Measurements from ENCODE around the gene MRPS6.

MRPS6 gene

DNA sequence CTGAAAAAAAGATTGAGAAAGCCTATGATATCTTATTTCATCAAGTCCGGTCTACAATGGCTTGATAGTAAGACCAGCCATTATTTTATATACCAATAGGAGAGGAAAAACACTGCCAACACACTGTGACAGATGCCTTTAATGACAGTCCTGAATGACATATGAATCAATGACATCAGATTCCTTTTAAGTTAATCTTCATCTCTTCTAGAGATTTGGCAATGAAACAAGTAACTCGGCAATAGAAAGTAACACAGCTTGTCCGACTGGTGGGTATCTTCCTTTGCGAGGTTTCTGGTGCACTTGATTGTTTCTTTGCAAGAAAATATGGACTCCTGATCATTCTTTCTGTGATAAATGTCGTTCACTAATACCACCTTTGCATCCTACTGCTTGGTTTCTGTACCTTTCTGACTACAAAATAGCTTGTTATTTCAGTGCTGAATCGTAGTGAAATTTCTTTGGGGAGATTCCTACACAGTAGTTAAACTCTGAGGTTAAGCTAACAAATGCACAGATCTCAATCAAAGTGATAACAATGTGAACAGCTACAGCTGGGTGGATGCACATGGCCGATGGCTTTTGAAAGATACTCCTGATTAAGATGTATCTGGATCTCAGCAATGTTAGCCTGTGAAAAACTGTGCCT, 104.7 kb downstream of the MRPS6 start:
- in situ Hi-C loops (cut with HindIII; ENCODE audit: low sequenced_read_pairs), result no loop called here

DNA sequence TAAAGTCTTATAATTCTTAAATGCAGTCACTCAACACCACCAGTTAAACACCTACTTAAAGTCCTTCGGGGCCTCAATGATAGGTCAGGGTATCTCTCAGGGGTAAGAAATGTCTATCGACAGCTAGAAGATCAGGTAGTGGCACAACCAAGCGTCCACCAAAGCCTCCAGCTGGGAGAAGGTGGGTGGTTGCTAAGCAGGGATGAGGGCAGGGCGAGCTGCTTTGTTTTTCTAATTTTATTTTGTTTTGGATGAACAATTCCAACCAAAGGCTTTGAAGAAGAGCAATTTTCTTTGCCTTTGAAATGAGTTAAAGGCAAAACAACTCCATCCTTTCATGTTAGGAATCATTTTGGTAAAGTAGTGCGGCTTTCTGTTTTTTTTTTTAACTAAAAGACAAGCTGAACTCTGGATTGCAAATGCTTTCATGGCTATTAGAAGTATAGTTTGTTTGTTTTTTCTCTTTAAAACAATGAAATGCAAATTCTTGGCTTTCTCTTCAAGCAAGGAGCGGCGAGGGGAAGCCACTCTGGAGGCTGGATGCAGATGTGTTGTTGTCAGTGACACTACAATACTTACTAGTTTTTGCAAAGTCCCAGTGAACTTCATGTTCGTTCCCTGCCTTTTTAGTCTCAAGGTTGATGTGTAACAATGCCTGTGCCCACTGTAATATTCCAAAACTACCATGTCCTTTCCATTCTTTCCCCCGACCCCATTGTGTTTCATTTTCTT, 106.0 kb downstream of the MRPS6 start:
- in situ Hi-C loops (cut with HindIII; ENCODE audit: low sequenced_read_pairs), result no loop called here

DNA sequence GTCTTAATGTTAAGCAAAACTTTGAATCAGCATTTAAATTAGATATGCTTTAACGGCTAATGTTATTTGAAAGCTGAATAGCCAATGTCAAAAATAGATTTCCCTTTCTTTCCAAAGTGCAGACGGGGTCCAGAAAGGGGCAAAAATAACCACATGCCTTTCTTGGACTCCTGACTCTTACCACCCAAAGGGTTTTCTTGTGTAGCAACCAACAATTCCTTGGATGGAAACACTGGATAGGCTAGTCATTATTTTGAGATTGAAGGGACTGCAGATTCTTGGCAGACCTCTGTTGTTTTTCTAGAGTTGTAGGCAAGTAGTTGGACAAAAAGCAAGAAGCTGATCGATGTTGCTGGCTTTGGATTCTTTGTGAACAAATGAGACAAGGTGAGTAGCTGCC, 107.0 kb downstream of the MRPS6 start:
- in situ Hi-C loops (cut with HindIII; ENCODE audit: low sequenced_read_pairs), result no loop called here

DNA sequence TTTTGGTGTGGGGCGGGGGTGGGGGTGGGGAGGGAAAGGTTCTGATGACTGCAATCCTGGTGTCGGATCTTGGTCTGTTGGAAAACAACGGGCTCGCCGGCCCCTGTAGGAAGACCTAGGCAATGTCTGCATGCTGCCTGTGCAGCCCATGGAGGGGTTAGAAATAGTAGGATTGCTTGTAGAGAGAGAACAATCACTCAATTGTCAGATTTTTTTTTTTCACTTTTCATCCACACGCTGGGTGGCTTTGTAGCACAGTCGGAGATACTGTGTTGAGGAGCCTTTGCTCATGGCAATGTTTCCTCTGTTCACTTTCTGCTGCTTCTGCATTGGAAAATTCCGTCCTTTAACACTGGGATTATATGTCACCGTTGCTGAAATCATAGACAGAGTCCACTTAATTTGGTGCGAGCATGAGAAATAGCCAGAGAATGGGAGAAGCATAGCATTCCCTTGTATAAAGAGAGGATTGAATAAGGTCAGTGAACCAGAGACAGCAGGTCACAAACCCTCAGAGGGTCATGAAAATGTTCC, 107.5 kb downstream of the MRPS6 start:
- in situ Hi-C loops (cut with HindIII; ENCODE audit: low sequenced_read_pairs), result no loop called here

DNA sequence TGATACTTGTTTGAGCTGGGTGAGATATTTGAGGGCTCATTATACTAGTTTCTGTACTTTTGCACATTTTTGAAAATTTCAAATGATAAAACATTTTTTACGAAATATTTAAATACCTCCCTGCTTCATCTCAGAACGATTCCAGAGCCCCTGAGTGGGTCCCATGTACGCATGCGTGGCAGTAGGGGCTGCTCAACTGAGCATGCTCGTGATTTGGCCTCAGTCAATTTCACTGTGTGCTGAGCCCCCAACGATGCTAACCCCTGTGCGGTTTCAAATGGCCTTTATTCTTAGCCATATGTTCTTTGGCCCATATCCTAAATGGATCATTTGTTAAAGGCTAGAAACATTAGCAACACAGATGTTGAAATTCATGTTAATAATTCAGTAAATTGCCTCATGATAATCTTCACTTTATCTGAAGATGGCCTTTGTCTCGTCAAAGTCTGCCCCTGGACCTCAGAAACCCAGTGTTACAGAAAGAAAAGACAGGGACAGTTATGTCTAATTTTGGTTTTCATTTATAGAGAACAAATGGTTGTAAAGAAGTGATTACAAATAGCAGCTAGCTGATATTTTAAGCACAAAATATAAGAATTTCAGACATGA, 108.2 kb downstream of the MRPS6 start:
- in situ Hi-C loops (cut with HindIII; ENCODE audit: low sequenced_read_pairs), result no loop called here

DNA sequence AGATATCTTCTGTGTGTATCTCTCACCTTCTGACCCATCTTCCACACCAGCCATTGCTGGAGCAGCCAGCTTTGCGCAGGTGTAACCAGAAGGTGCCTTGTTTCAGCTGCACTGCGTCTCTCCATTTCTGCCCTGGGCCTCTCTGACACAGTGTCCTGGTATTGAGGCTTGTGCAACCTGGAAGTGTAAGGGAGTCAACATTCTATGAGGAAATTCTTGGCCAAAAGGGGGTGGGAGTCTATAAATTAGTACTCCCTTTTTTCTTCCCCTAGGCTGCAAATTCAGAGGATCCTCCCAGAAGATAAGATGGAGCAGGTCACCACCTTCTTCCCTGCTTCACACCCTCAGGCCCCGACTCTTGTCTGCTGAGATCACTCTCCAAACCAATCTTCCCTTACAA, 109.1 kb downstream of the MRPS6 start:
- in situ Hi-C loops (cut with HindIII; ENCODE audit: low sequenced_read_pairs), result no loop called here

DNA sequence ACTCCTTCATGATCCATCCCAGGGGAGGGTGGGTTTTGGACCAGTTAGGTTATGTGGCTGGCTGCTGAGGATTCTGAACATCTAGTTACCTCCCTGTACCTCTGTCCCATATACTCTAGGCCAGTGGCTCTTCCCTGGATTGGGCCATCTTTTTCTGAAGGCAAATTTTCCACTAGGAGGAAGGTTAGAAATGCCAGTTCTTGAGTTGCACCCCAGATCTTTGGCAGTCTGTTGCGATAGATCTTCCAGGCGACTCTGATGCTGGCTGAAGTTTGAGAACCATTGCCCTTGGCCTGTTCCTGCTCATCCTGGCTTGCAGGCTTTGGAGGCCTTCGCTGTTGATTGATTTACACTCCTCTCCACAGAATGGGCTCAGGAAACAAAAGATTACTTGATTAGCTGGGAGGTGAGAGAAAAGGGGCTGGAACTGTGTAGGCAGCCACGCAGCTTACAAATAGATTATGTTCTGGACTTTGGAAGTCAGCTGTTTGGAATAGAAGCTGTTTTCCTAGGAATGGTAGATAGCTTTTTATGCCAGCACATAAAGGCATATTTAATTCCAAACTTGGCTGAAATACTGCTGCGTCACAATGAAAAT, 110.1 kb downstream of the MRPS6 start:
- in situ Hi-C loops (cut with HindIII; ENCODE audit: low sequenced_read_pairs), result no loop called here

DNA sequence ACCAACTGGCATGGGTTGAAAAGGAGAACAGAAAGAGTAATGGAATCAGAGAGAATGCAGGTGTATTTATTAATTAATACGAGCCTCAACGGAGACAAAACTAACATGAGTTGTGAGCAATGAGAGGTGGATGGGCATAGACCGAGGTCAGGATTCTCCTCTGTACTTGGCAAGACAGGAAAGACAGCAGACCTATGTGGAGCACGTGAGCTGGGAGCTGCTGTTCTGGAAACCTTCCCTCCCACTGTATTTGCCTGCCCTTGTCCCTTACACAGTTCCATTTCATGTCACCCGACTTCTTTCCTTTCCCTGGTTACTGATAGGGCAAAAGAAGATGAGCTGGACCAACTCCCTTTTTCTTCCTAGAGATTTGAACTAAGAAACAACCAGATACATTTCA, 110.9 kb downstream of the MRPS6 start:
- in situ Hi-C loops (cut with HindIII; ENCODE audit: low sequenced_read_pairs), result no loop called here

DNA sequence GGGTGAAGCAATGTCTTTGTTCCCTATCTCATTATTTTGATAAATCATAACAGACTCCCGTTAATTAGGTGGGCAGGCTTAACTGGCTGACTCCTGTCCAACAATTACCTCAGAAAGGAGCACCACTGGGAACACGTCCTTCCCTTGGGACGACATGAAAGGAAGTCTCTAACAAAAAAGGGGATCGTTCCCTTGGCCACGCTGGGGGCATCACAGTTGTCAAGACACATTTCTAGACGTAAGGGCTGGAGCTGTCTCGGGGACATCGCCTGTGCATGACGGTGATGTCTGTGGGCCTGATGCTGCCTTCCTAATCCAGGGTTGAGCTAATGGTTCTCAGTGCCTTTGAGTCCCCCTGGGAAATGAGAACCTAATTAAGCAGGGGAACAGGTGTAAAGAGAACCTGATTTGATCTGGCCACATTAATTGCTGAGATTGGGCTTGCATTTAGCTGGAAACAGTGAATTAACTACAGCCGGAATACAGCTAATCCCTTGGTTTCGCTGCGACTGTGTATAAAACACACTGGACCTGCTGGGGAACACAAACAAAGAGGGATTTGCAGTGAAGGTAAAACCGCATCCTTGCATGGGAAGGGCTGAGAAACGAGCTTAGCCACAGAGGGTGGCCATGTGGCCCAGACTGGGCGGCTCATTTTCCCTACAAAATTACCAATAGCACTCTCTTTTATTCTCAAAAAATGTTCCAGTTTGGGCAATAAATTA, 111.8 kb downstream of the MRPS6 start:
- in situ Hi-C loops (cut with HindIII; ENCODE audit: low sequenced_read_pairs), result no loop called here

DNA sequence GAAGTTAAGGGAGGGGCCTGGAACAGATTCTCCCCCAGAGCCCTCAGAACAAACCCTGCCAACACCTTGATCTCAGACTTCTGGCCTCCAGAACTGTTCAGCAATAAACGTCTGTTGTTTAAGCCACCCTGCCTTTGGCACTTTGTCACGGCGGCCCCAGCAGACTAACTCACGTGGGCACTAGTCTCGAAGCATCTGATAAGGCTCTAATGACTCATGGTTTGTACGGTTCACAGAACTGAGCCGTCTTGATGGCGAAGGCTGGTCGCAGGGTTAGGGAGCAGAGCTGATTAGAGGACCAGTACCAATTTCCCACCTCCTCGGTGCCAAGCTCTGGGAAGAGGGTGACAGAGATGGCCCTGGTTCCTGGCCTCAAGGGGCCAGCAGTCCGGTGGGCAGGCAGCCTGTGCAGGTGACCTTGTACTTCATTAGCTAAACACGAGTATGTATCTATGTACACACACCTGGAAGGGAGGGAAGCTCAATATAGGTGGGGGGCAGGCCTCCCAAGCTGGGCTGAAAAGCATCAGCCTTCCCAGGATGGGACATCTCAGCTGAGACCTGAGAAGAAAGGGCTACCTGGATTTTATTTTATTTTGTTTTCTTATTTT, 112.8 kb downstream of the MRPS6 start:
- in situ Hi-C loops (cut with HindIII; ENCODE audit: low sequenced_read_pairs), result no loop called here

DNA sequence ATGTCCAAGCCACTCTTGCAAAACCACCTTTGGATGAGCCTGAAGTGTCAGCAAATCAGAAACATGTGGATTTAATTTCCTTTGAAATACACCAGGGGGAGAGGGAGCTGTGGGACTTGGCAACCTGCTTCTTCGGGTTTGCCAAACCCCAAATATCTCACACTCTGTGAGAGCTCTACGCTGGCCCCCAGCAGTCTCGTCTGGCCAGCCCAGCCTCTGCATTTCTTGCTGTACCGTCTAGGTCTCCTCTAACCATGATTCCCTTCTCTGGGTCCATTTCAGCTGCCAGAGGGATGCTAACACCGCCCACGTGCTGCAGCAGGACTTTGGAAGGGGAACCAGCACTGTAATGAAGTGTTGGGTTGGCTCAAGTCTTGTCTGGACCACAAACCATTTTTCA, 114.6 kb downstream of the MRPS6 start:
- in situ Hi-C loops (cut with HindIII; ENCODE audit: low sequenced_read_pairs), result no loop called here

DNA sequence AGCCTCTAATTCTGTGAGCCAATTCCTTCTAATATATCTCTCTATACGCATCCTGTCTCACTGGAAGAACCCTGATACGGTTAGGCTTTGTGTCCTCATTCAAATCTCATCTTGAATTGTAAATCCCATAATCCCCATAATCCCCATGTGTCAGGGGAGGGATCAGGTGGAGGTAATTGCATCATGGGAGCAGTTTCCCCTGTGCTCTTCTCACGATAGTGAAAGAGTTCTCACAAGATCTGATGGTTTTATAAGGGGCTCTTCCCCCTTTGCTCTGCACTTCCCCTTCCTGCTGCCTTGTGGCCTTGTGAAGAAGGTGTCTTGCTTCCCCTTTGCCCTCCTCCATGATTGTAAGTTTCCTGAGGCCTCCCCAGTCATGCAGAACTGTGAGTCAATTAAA, 116.1 kb downstream of the MRPS6 start:
- in situ Hi-C loops (cut with HindIII; ENCODE audit: low sequenced_read_pairs), result no loop called here

DNA sequence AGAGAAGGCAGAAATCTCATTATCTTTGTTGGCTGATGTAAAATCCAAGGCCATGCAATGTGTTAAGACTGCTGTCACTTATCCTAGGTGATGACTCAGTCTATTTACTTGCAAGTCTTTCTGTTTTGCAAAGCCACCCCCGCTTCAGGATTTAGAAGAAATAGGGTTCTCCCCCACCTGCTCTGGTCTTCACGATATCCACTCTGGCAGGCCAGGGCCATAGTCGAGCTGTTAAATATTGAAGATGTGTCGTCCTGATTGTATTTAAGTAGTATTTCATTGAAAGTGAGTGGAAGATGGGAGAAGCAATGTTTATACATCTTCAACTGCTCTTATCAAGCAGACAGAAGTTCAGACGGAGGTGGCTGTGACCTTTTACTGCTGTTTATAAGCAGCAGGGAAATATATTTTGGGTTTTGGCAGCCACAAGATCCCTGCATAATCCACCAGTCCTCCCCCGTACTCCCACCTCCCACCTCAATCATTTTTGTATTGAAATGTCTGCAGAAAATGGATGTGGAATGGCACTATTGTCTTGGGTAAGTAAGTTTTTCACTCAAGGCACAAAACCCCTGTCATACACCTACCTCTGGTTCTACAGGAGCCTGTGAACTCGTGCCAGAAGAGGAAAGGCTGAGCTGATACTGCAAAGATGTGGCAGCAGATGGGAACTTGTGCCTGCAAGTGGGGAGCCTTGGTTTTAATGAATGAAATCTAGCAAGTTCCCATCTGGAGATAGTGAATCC, 117.4 kb downstream of the MRPS6 start:
- in situ Hi-C loops (cut with HindIII; ENCODE audit: low sequenced_read_pairs), result no loop called here

DNA sequence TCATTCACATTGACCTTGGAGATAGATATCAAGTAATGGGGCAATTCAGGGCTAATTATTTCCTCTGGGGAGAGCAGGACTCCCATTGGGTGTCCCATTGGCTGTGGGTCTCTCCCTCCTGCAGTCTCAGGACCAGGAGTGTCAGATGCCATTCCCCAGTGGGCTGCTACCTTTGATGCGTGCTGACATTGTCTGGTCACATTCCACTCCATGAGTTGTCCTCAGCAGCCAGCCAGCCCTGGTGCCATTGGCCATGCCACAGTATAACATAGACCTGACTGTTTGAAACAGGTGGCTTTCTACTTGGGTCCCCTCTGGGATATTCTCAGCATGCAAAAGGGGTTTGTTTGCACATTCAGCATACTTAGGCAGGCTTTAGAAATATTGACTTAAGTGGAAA, 118.5 kb downstream of the MRPS6 start:
- in situ Hi-C loops (cut with HindIII; ENCODE audit: low sequenced_read_pairs), result no loop called here
